Thymus (tissue), 11 donors: ENCODE results near the gene STING1. TPM values are rescaled to one million over a fixed set of nuclear protein-coding genes. Genes with fewer than 3 reads are reported as not detected.
A peak's percentile ranks its signal among the peaks of the same experiment; 100 is the strongest.
"Not testable (repeated sequence)": the region's sequence is repeated elsewhere in the genome, so short reads cannot be mapped to it uniquely, and the experiment has no call there.

Experiments
- DNase-seq, 9 donors: peaks; one replicate each; pipeline ENCODE4 v3.0.0-alpha.2; 2013; ENCODE audit warnings: low spot score in 9 of 9, low read depth in 6 of 9, missing footprints in 1 of 9
- H3K27ac ChIP-seq, 2 donors: one replicate each; pipeline ENCODE4 v1.5.1; 2013; ENCODE audit warnings: control low read depth in 1 of 2, low read depth in 1 of 2, low read length in 1 of 2, mild to moderate bottlenecking in 1 of 2, moderate library complexity in 1 of 2
- H3K27me3 ChIP-seq, 2 donors: one replicate each; pipeline ENCODE4 v1.5.1; 2013; ENCODE audit warnings: low read length in 1 of 2; ENCODE audit not compliant: control insufficient read depth in 2 of 2, insufficient read depth in 1 of 2
- H3K36me3 ChIP-seq, 2 donors: one replicate each; pipeline ENCODE4 v1.5.1; 2013; ENCODE audit warnings: low read length in 1 of 2, mild to moderate bottlenecking in 1 of 2, moderate library complexity in 1 of 2; ENCODE audit not compliant: control insufficient read depth in 2 of 2, insufficient read depth in 2 of 2
- H3K4me1 ChIP-seq, 2 donors: one replicate each; pipeline ENCODE4 v1.5.1; 2013; ENCODE audit warnings: low read length in 2 of 2; ENCODE audit not compliant: control insufficient read depth in 2 of 2, insufficient read depth in 2 of 2
- H3K4me3 ChIP-seq, 2 donors: one replicate each; pipeline ENCODE4 v1.5.1; 2013; ENCODE audit warnings: low read length in 2 of 2, control low read depth in 1 of 2, mild to moderate bottlenecking in 1 of 2
- H3K9me3 ChIP-seq, 2 donors: one replicate each; pipeline ENCODE4 v1.5.1; 2013; ENCODE audit warnings: low read length in 1 of 2, mild to moderate bottlenecking in 1 of 2; ENCODE audit not compliant: control insufficient read depth in 2 of 2, insufficient read depth in 1 of 2
- WGBS: extraction: QIAGEN DNeasy Blood & Tissue Kit; methylation state at CpG from one replicate; pipeline ENCODE4 v1.1.7; 2013; 5-methylcytosine and 5-hydroxymethylcytosine counted together
- polyA plus RNA-seq: library from polyadenylated mRNA; stranded (reverse); fragments of 200-250 nt; gene quantifications from one replicate; pipeline ENCODE4 v1.2.3, GENCODE V29; 2013
- total RNA-seq: library from RNA; stranded (reverse); fragments of 120-200 nt; gene quantifications from one replicate; pipeline ENCODE4 v1.2.4, GENCODE V29; 2013
- donor health status: healthy.

STING1 gene
- total and polyA plus RNA-seq, 2 donors = 21.3 to 58.3 TPM

- Histone ChIP-seq H3K9me3 (no peaks in the 10 kb centered on the region), H3K27ac (peak overlapping the region in 1 of 2 donors; percentile 37), H3K4me3 (no peak overlapping the region), H3K4me1 (peaks cover 0 to 26% of the 10 kb centered on the region in 2 donors), H3K36me3 (no peaks in the 10 kb centered on the region), H3K27me3 (no peaks in the 10 kb centered on the region)
- WGBS = 46% methylated on average over 3 of the region's 3 CpGs
- DNase-seq = peak in 1 of 9 donors; percentile 48
Measured at GRCh38 chr5:139488260-139488659, 5.7 kb upstream of the STING1 start.

- no peaks in the 10 kb centered on the region for H3K27me3 ChIP-seq
- no peaks in the 10 kb centered on the region for H3K36me3 ChIP-seq
- H3K27ac ChIP-seq = peak overlapping the region in 1 of 2 donors; percentile 18
- peaks cover 17 to 39% of the 10 kb centered on the region in 2 donors for H3K4me1 ChIP-seq
- 95% methylated on average over 7 of the region's 7 CpGs for WGBS
- no peaks in the 10 kb centered on the region for H3K9me3 ChIP-seq
- no peak for DNase-seq
- no peak overlapping the region for H3K4me3 ChIP-seq
Measured at GRCh38 chr5:139486201-139486600, 3.6 kb upstream of the STING1 start.

GRCh38 chr5:139482890-139483208 lies 291 bp upstream of the STING1 start:
- not testable (repeated sequence) for H3K27me3 ChIP-seq, DNase-seq, H3K36me3 ChIP-seq, H3K9me3 ChIP-seq
- H3K4me1 ChIP-seq = peaks cover 21 to 57% of the 10 kb centered on the region in 2 donors
- peak overlapping the region; percentile 94 to 96 for H3K27ac ChIP-seq
- WGBS = 43% methylated on average over 6 of the region's 6 CpGs
- peak overlapping the region in 1 of 2 donors; percentile 57 for H3K4me3 ChIP-seq

- DNase-seq = no peak
- Histone ChIP-seq H3K27ac (peak overlapping the region; percentile 94 to 96), H3K9me3 (no peaks in the 10 kb centered on the region), H3K4me3 (peak overlapping the region; percentile 47 to 57), H3K36me3 (peaks cover 12 to 16% of the 10 kb centered on the region in 2 donors), H3K4me1 (peaks cover 21 to 59% of the 10 kb centered on the region in 2 donors), H3K27me3 (no peaks in the 10 kb centered on the region)
- 12% methylated on average over 5 of the region's 5 CpGs for WGBS
Measured at GRCh38 chr5:139481580-139482049, 943 bp downstream of the STING1 start.

GRCh38 chr5:139481122-139481533 lies 1.4 kb downstream of the STING1 start:
- no peaks in the 10 kb centered on the region for H3K9me3 ChIP-seq
- H3K4me1 ChIP-seq = peaks cover 23 to 57% of the 10 kb centered on the region in 2 donors
- H3K4me3 ChIP-seq = peak overlapping the region; percentile 47 to 57
- H3K27ac ChIP-seq = peak overlapping the region; percentile 94 to 96
- WGBS = 24% methylated on average over 12 of the region's 12 CpGs
- H3K27me3 ChIP-seq = no peaks in the 10 kb centered on the region
- peaks cover 13 to 18% of the 10 kb centered on the region in 2 donors for H3K36me3 ChIP-seq
- no peak for DNase-seq

GRCh38 chr5:139479729-139480128 lies 2.8 kb downstream of the STING1 start:
- over 99% methylated on average over 4 of the region's 4 CpGs for WGBS

GRCh38 chr5:139478657-139479423 lies 3.7 kb downstream of the STING1 start:
- H3K36me3 ChIP-seq = peaks cover 19 to 24% of the 10 kb centered on the region in 2 donors
- 89% methylated on average over 9 of the region's 9 CpGs for WGBS
- not testable (repeated sequence) for H3K9me3 ChIP-seq, H3K27ac ChIP-seq, H3K27me3 ChIP-seq, DNase-seq, H3K4me3 ChIP-seq
- H3K4me1 ChIP-seq = peaks cover 46 to 76% of the 10 kb centered on the region in 2 donors

More at GRCh38 chr5:139479729-139480128, 2.8 kb downstream of the STING1 start:
- not testable (repeated sequence) for H3K27me3 ChIP-seq, H3K9me3 ChIP-seq, H3K4me3 ChIP-seq, H3K27ac ChIP-seq, DNase-seq
- Histone ChIP-seq H3K4me1 (peaks cover 37 to 68% of the 10 kb centered on the region in 2 donors), H3K36me3 (peaks cover 19 to 24% of the 10 kb centered on the region in 2 donors)

GRCh38 chr5:139475865-139476617 lies 6.5 kb downstream of the STING1 start:
- DNase-seq = no peak
- peaks cover 19 to 24% of the 10 kb centered on the region in 2 donors for H3K36me3 ChIP-seq
- peaks cover 54 to 81% of the 10 kb centered on the region in 2 donors for H3K4me1 ChIP-seq
- H3K27me3 ChIP-seq = no peaks in the 10 kb centered on the region
- WGBS = 57% methylated on average over 13 of the region's 13 CpGs
- H3K4me3 ChIP-seq = no peak overlapping the region
- peaks cover 0 to 3% of the 10 kb centered on the region in 2 donors for H3K9me3 ChIP-seq
- peak overlapping the region in 1 of 2 donors; percentile 19 for H3K27ac ChIP-seq
